Vagina (tissue), 2 donors: Measurements from ENCODE around the gene OGDH.

Experiments used
- POLR2A ChIP-seq, 2 donors: fragments of 450-650 bp; IDR thresholded peaks; one replicate each; pipeline ENCODE4 v1.6.1; 2017; ENCODE audit warnings: antibody characterized with exemption in 2 of 2, mild to moderate bottlenecking in 2 of 2, moderate library complexity in 2 of 2
- TF ChIP-seq, protein P1 (sequence below), 3 experiments: fragments of 450-650 bp in 2 of 3; fragments of 200-600 bp in 1 of 3; sonication (generic) in 1 of 3; IDR thresholded peaks; one replicate each; pipeline ENCODE4 v1.5.1; 2017 to 2019; ENCODE audit warnings: antibody characterized with exemption in 3 of 3, mild to moderate bottlenecking in 2 of 3, moderate library complexity in 2 of 3

DNA sequence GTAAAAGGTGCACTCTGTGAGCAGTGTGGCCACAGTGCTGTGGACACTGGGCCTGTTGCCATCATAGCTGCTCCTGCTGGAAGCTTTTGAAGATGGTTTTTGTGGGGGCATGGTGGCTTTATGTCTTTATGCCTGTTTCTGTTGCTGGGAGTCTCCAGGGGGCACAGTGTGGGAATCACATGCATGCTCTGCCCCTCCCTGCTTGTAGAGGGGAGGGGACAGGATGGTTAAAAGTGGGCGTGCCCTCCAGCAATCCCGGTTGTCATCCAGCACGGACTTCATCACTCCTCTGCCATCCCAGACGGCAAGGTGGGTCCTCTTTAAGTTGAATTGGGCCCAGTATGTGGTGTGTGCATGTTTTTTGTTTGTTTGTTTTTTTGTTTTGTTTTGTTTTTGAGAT is 20.2 kb downstream of the OGDH start:
- TF ChIP-seq, protein P1, sequence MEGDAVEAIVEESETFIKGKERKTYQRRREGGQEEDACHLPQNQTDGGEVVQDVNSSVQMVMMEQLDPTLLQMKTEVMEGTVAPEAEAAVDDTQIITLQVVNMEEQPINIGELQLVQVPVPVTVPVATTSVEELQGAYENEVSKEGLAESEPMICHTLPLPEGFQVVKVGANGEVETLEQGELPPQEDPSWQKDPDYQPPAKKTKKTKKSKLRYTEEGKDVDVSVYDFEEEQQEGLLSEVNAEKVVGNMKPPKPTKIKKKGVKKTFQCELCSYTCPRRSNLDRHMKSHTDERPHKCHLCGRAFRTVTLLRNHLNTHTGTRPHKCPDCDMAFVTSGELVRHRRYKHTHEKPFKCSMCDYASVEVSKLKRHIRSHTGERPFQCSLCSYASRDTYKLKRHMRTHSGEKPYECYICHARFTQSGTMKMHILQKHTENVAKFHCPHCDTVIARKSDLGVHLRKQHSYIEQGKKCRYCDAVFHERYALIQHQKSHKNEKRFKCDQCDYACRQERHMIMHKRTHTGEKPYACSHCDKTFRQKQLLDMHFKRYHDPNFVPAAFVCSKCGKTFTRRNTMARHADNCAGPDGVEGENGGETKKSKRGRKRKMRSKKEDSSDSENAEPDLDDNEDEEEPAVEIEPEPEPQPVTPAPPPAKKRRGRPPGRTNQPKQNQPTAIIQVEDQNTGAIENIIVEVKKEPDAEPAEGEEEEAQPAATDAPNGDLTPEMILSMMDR (IDR thresholded peaks at IDR 0.05), result no peak
- TF ChIP-seq POLR2A (IDR thresholded peaks at IDR 0.05), result no peak
